TTC549 (cell line): ENCODE results near the gene TRAF3IP1.
"Not testable (repeated sequence)": the region's sequence is repeated elsewhere in the genome, so short reads cannot be mapped to it uniquely, and the experiment has no call there.

Experiments
- FAIRE-seq: peaks from 2 replicates; lab custom pipeline; 2012; peaks lifted over from hg19 to GRCh38; lab: Jason Lieb, UNC

Gene TRAF3IP1

GRCh38 chr2:238288650-238289573 is 31.4 kb upstream of the TRAF3IP1 start:
- peak; percentile 53 for FAIRE-seq

GRCh38 chr2:238289574-238289973 is 30.7 kb upstream of the TRAF3IP1 start:
- FAIRE-seq: no peak

DNA sequence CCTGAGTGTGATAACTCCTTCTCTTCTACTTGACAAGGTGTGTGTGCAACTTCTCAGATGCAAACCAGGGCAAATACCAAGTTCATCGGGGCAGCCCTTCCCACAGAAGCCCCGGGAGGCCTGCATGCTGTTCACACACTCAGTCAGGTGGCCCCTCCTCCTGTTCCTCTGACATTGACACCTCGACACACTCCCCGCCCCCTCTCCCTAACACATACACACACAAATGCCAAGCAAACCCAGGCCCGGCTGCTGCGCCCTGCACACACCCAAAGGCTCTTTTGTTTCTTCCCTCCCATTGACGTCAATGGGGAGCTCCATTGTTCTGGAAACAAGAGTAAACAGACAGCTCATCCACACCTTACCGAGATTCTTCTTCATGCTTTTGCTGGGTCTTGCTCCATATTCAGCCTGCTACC is 30.2 kb upstream of the TRAF3IP1 start:
- no peak for FAIRE-seq

DNA sequence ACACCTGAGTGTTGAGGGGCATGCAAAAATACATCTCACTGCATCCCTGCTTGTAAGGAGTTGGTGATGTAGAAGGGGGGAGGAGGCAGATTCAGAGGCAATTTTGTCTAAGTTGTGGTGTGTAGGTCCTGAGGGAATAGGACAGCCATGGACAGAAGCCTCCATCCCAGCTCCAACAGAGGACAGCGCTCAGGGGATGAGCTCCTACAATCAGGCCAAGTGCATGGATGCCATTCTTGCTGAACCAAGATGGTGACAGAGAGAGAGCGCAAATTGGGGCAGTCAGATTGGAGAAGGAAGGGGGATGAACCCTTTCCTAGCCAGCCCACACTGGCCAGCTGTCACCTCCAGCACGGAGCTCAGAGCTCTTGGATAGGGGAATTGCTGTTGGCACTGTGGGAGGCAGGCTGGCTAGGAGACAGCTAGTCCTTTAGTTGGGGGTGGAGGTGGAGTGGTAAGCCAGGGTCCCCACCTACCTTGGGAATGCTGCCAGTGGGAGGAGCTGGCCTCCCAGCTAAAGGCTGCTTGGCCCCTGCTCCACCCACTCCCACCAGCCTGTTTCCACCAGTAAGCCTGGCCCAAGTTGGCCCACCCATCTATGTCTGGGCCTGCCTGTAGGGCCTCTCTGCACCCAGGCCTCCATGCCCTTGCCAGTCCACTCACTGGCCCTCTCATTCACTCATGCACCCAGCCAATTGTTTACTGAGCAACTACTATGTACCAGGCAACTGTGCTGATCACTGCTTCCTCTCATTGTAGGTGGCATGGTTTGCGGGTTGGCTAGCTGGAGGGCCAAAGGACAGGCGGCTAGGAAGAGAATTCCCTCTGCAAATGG is 29.4 kb upstream of the TRAF3IP1 start:
- FAIRE-seq: no peak

DNA sequence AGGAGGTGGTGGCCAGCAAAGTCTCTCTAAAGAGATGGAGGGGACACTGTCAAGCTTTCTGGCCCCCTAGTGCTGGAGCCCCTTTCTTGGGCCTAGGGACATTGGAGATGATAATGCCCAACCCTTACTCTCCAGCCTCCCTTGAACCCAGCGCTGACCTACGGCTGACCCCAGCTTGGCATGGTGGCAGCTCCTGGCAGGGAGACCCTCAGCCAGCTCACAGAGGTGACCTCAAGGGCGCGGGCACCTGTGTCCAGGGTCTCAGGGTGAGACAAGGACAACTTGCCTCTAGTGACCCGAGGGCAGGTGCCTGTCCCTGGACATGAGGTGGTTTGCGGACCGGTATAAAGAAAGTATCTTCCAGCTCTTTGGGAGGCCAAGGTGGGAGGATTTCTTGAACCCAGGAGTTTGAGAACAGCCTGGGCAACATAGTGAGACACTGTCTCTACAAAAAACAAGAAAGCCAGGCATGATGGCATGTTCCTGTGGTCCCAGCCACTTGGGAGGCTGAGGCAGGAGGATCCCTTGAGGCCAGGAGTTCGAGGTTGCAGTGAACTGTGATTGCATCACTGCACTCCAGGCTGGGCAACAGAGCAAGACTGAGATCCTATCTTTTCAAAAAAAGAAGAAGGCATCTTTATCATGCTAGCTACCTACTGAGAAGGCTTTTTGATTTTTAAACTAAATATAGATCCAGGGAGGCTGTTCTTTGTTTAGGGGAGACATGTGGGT is 28.6 kb upstream of the TRAF3IP1 start:
- FAIRE-seq: no peak

GRCh38 chr2:238294046-238294392 is 26.3 kb upstream of the TRAF3IP1 start:
- FAIRE-seq: no peak

- FAIRE-seq: no peak
Measured at GRCh38 chr2:238294393-238295143, 25.8 kb upstream of the TRAF3IP1 start.

GRCh38 chr2:238295144-238296112 is 24.9 kb upstream of the TRAF3IP1 start:
- FAIRE-seq: no peak

GRCh38 chr2:238296638-238297457 is 23.5 kb upstream of the TRAF3IP1 start:
- no peak for FAIRE-seq

- no peak for FAIRE-seq
Measured at GRCh38 chr2:238299803-238300202, 20.5 kb upstream of the TRAF3IP1 start.

DNA sequence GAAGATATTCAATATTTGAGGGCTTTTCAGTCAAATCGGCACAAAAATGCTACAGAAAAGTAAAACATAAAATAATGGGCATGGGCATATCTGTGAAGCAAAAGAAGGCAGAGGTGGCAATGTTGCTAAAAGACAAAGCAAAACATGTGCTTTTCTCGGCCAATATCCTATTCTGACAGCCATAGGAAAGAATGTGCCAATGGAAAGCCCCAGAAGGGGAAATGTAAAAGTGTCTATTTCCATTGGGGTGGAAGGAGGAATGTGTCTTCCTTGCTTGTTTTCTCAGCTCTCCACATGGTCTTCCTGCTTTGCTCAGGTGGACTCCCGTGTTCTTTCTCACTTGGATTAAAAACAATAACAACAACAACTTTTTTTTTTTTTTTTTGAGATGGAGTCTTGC is 18.2 kb upstream of the TRAF3IP1 start:
- FAIRE-seq: no peak

DNA sequence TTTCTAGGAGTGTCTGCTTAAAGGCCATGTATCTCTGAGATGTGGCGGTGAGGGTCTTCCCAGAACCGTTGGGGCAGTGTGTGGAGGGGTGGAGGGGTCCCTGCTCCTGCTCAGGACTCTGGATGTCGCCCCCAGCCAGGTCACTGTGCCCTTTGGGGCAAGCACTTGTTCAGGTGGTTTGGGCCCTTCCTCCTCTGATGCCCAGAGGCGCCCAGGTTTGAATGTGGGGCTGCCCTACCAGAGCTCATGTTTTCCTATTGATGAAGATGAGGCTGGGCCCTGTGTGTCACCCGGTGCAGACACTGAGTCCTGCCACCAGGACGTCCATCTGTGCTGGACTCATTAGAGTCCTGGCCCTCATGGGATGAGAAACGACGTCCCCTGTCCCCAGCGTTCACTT is 17.6 kb upstream of the TRAF3IP1 start:
- FAIRE-seq: no peak

DNA sequence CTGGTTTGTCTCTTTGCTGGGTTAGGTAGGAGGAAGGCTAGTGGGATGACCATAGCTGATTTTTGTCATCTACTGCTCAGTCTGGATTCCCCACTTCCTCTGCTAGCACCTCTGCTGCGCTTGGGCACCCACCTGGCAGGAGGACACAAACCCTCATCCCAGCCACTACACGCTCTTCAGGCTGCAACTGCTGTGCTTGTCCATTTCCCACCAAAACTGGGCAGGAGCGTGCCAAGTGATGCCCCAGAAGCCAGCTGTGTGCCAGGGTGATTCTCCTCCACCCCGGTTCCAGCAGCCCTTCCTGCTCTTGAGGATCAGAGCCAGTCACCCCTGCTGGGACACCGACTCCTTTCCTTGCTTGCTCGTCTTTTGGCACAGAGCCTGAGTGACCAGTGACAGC is 16.2 kb upstream of the TRAF3IP1 start:
- FAIRE-seq: no peak

DNA sequence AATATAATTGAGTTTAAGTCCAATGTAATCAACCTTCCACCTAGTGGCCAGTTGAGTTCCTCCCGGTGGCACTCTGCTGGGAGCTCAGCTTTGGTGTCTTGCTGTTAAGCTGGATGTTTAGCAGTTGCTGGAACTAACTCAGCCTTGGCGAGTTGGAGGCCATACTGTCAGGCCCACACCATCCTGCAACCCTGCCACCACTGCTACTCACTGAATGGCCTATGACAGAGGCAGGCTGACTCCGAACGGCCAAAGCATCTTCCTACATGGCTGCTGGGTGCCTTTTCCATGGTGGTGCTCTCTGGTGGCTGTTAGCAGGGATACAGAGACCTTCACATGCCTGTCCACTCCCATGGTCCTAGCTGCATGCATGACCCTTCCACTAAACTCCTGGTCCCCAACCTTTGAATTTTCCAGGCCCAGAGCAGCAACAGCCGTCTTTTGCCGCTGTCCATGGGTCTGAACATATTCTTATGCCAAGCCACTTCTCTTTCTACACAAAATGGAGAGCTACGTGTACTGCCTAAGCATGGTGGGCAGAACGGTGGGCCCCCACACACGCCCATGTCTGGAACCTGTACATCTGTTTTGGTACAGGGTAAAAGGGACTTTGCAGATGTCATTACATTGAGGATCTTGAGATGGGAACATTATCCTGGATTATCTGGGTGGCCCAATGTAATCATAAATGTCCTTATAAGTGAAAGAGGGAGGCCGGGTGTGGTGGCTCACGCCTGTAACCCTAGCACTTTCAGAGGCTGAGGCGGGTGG is 15.0 kb upstream of the TRAF3IP1 start:
- FAIRE-seq: no peak

DNA sequence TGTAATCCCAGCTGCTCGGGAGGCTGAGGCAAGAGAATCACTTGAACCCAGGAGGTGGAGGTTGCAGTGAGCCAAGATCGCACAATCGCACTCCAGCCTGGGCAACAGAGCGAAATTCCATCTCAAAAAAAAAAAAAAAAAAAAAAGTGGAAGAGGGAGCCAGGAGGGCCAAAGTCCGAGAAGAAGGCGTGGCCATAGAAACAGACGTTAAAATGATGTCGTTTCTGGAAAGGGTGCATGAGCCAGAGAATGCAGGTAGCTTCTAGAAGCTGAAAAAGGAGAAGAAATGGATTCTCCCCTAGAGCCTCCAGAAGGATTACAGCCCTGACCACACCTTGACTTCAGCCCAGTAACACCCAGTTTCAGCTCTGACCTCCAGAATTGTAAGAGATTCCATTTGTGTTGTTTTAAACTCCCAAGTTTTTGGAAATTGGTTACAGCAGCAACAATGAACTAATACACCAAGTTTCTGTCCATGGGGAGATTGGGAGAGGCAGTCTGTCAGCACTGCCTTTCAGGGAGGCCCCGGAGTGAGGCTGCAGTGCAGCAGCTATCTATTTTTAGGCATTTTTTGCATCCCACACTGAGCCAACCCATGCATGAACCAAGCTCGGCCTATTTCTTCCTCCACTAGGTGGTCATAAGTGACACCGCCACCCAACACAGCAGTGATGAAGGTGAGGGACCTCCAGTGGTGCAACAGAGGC is 14.2 kb upstream of the TRAF3IP1 start:
- FAIRE-seq: no peak

GRCh38 chr2:238306672-238306998 is 13.7 kb upstream of the TRAF3IP1 start:
- FAIRE-seq: no peak

GRCh38 chr2:238308177-238308576 is 12.1 kb upstream of the TRAF3IP1 start:
- FAIRE-seq: no peak

DNA sequence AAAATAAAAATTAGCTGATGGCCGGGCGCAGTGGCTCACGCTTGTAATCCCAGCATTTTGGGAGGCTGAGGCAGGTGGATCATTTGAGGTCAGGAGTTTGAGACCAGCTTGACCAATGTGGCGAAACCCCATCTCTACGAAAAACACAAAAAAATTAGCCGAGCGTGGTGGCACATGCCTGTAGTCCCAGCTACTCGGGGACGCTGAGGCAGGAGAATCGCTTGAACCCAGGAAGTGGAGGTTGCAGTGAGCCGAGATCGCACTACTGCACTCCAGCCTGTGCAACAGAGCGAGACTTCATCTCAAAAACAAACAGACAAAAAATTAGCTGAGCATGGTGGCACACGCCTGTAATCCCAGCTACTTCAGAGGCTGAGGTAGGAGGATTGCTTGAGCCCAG is 9.6 kb upstream of the TRAF3IP1 start:
- FAIRE-seq: not testable (repeated sequence)
